Natural killer cell (primary cell): ENCODE results near the gene CDKN2D. TPM values are rescaled to one million over a fixed set of nuclear protein-coding genes. Genes with fewer than 3 reads are reported as not detected.
A peak's percentile ranks its signal among the peaks of the same experiment; 100 is the strongest.

Source experiments
- ATAC-seq, 3 donors: fragments of 150-1000 bp in 2 of 3; fragments of 200-7000 bp in 1 of 3; cut with Tn5 transposase; 1 replicate in 1 of 3; 2 replicates in 2 of 3; pipeline ENCODE4 v1.10.0; 2021; ENCODE audit warnings: mild to moderate bottlenecking in 2 of 3, moderate library complexity in 2 of 3
- DNase-seq, 2 donors: peaks; one replicate each; pipeline versions ENCODE4 v3.0.0 to v3.0.0-alpha.2; 2013 to 2021; ENCODE audit warnings: mixed read lengths in 1 of 2
- H3K27ac ChIP-seq: one replicate; pipeline ENCODE4 v1.5.1; 2013; ENCODE audit warnings: mild to moderate bottlenecking, low read length
- H3K27me3 ChIP-seq: one replicate; pipeline ENCODE4 v1.6.1; 2013; ENCODE audit warnings: low read length; ENCODE audit not compliant: control insufficient read depth, insufficient read depth
- H3K36me3 ChIP-seq: one replicate; pipeline ENCODE4 v1.6.1; 2013; ENCODE audit warnings: low read length; ENCODE audit not compliant: control insufficient read depth, insufficient read depth
- H3K4me1 ChIP-seq: one replicate; pipeline ENCODE4 v1.6.1; 2013; ENCODE audit warnings: low read length; ENCODE audit not compliant: control insufficient read depth, insufficient read depth
- H3K4me3 ChIP-seq: one replicate; pipeline ENCODE4 v1.5.1; 2013; ENCODE audit warnings: low read length
- H3K9me3 ChIP-seq: one replicate; pipeline ENCODE4 v1.6.1; 2013; ENCODE audit warnings: low read length; ENCODE audit not compliant: control insufficient read depth, insufficient read depth
- H3K27ac Mint-ChIP-seq, 2 donors: one replicate each; pipeline ENCODE4 v1.8.0; 2022; ENCODE audit warnings: mild to moderate bottlenecking in 2 of 2, mixed read lengths in 2 of 2, moderate library complexity in 1 of 2
- H3K27me3 Mint-ChIP-seq, 2 donors: one replicate each; pipeline ENCODE4 v1.8.0; 2022; ENCODE audit warnings: low read depth in 2 of 2, mixed read lengths in 2 of 2
- H3K36me3 Mint-ChIP-seq: one replicate; pipeline ENCODE4 v1.8.0; 2022; ENCODE audit warnings: mixed read lengths
- H3K4me1 Mint-ChIP-seq, 2 donors: one replicate each; pipeline ENCODE4 v1.8.0; 2022; ENCODE audit warnings: mixed read lengths in 2 of 2
- H3K4me3 Mint-ChIP-seq: one replicate; pipeline ENCODE4 v1.8.0; 2022; ENCODE audit warnings: mild to moderate bottlenecking, moderate library complexity, mixed read lengths
- H3K9me3 Mint-ChIP-seq, 2 donors: one replicate each; pipeline ENCODE4 v1.8.0; 2022; ENCODE audit warnings: mixed read lengths in 2 of 2
- CTCF ChIP-seq: fragments of 200-600 bp; IDR thresholded peaks from one replicate; pipeline ENCODE4 v1.8.0; 2022; ENCODE audit warnings: antibody characterized with exemption
- whole genome bisulfite sequencing: methylation state at CpG from one replicate; pipeline ENCODE4 v1.1.7; 2013; ENCODE audit warnings: missing lambda C conversion rate; ENCODE audit not compliant: insufficient coverage; 5-methylcytosine and 5-hydroxymethylcytosine counted together
- intact Hi-C: fragments of 100-400 bp; cut with micrococcal nuclease; formaldehyde crosslinking; loops from one replicate; pipeline ENCODE4 v1.14.2; 2022
- total RNA-seq, 4 donors: library from RNA; stranded (reverse); fragments of 120-200 nt in 1 of 4; gene quantifications; one replicate each; pipeline versions ENCODE4 v1.2.3 to v1.2.4, GENCODE V29; 2013 to 2022

Gene CDKN2D
- 100 to 1,000 TPM in 2 of 3 donors, 10 to 100 TPM in 1; 82.7 to 102 (median 101) TPM for total RNA-seq
- 70.4 TPM for total RNA-seq (2013)

GRCh38 chr19:10568826-10569651, at the start of gene CDKN2D:
Gene CDKN2D (minus strand): TSS chr19:10568979. CDS start chr19:10568653, 326 bp downstream.
- no peak for TF ChIP-seq CTCF
- Mint-ChIP-seq H3K36me3 (no peaks in the 10 kb centered on the region), H3K4me1 (peaks cover 53 to 60% of the 10 kb centered on the region in 2 donors), H3K27me3 (no peaks in the 10 kb centered on the region), H3K27ac (peak within 1 kb of the TSS; percentile 93 to 100), H3K9me3 (no peaks in the 10 kb centered on the region), H3K4me3 (peak within 1 kb of the TSS; percentile 96)
- intact Hi-C loops: loop anchor here (5.0 kb wide), 2 partner anchors 83 to 137 kb away; partner anchors contain the start of gene ILF3
- H3K36me3 ChIP-seq: peaks cover 5% of the 10 kb centered on the region
- DNase-seq (peak; percentile 100), ATAC-seq (peak; percentile 68 to 88 (median 71))
- H3K27me3 ChIP-seq: no peaks in the 10 kb centered on the region
- peaks cover 48% of the 10 kb centered on the region for H3K4me1 ChIP-seq
- no peaks in the 10 kb centered on the region for H3K9me3 ChIP-seq
- H3K4me3 ChIP-seq: peak within 1 kb of the TSS; percentile 99
- H3K27ac ChIP-seq: peak within 1 kb of the TSS; percentile 93
- WGBS: 0% methylated on average over 68 of the region's 71 CpGs

GRCh38 chr19:10617409-10618121, 48.8 kb upstream of the CDKN2D start:
- H3K4me1 ChIP-seq: peaks cover 59% of the 10 kb centered on the region
- no peaks in the 10 kb centered on the region for H3K9me3 Mint-ChIP-seq
- DNase-seq (no peak), ATAC-seq (no peak)
- no peak overlapping the region for H3K4me3 ChIP-seq
- H3K36me3 ChIP-seq: peaks cover 11% of the 10 kb centered on the region
- no peak for TF ChIP-seq CTCF
- peak overlapping the region; percentile 90 to 91 for H3K27ac Mint-ChIP-seq
- 93% methylated on average over 13 of the region's 15 CpGs for WGBS
- H3K27me3 Mint-ChIP-seq: no peaks in the 10 kb centered on the region
- H3K27me3 ChIP-seq: no peaks in the 10 kb centered on the region
- peak overlapping the region; percentile 75 for H3K4me3 Mint-ChIP-seq
- H3K4me1 Mint-ChIP-seq: peaks cover 54 to 57% of the 10 kb centered on the region in 2 donors
- no peaks in the 10 kb centered on the region for H3K9me3 ChIP-seq
- H3K27ac ChIP-seq: no peak overlapping the region
- no peaks in the 10 kb centered on the region for H3K36me3 Mint-ChIP-seq
- intact Hi-C loops: no loop called here

GRCh38 chr19:10615429-10616023, 46.7 kb upstream of the CDKN2D start:
- ATAC-seq (peak in 2 of 3 donors; percentile 16 to 26), DNase-seq (peak in 1 of 2 donors; percentile 29)
- H3K4me3 Mint-ChIP-seq: peak overlapping the region; percentile 81
- peaks cover 42 to 51% of the 10 kb centered on the region in 2 donors for H3K4me1 Mint-ChIP-seq
- TF ChIP-seq CTCF: no peak
- no peaks in the 10 kb centered on the region for H3K36me3 Mint-ChIP-seq
- H3K27me3 Mint-ChIP-seq: no peaks in the 10 kb centered on the region
- WGBS: 80% methylated on average over 14 of the region's 14 CpGs
- intact Hi-C loops: no loop called here
- H3K9me3 ChIP-seq: no peaks in the 10 kb centered on the region
- H3K4me1 ChIP-seq: peaks cover 61% of the 10 kb centered on the region
- no peaks in the 10 kb centered on the region for H3K9me3 Mint-ChIP-seq
- no peak overlapping the region for H3K4me3 ChIP-seq
- H3K27me3 ChIP-seq: no peaks in the 10 kb centered on the region
- H3K27ac ChIP-seq: peak overlapping the region; percentile 55
- H3K36me3 ChIP-seq: peaks cover 10% of the 10 kb centered on the region
- peak overlapping the region; percentile 90 to 91 for H3K27ac Mint-ChIP-seq
